GM23338 (cell line): ENCODE data around the gene RCBTB2. TPM values are rescaled to one million over a fixed set of nuclear protein-coding genes. Genes with fewer than 3 reads are reported as not detected.

Source experiments
- ATAC-seq: fragments of 200-7000 bp; cut with Tn5 transposase; 3 replicates; pipeline ENCODE4 v1.9.1; 2020
- DNase-seq: peaks from one replicate; pipeline ENCODE4 v3.0.0-alpha.2; 2015; ENCODE audit warnings: low spot score
- H2AFZ ChIP-seq: fragments of 200-600 bp; sonication (generic); 2 replicates; pipeline ENCODE4 v1.8.0; 2016; ENCODE audit warnings: antibody characterized with exemption, mild to moderate bottlenecking, moderate library complexity
- H3F3A ChIP-seq: fragments of 200-600 bp; sonication (generic); replicated peaks from 2 replicates; pipeline ENCODE4 v1.8.0; 2017; ENCODE audit warnings: antibody characterized with exemption, mixed run types, low read depth
- H3K27ac ChIP-seq: fragments of 200-600 bp; sonication (generic); 2 replicates; pipeline ENCODE4 v1.6.1; 2016; ENCODE audit warnings: low read depth
- H3K27me3 ChIP-seq: fragments of 200-600 bp; sonication (generic); 2 replicates; pipeline ENCODE4 v1.8.0; 2016; ENCODE audit warnings: mild to moderate bottlenecking, mixed run types, moderate library complexity; ENCODE audit not compliant: insufficient read depth
- H3K36me3 ChIP-seq: fragments of 200-600 bp; sonication (generic); 2 replicates; pipeline ENCODE4 v1.8.0; 2016; ENCODE audit warnings: mild to moderate bottlenecking; ENCODE audit not compliant: insufficient read depth
- H3K4me1 ChIP-seq: fragments of 200-600 bp; sonication (generic); 2 replicates; pipeline ENCODE4 v1.8.0; 2016; ENCODE audit warnings: mild to moderate bottlenecking, moderate library complexity; ENCODE audit not compliant: insufficient read depth
- H3K4me2 ChIP-seq: fragments of 200-600 bp; sonication (generic); 2 replicates; pipeline ENCODE4 v1.7.1; 2017; ENCODE audit warnings: mixed run types
- H3K4me3 ChIP-seq: fragments of 200-600 bp; sonication (generic); 2 replicates; pipeline ENCODE4 v1.6.1; 2016; ENCODE audit warnings: mixed run types
- H3K79me2 ChIP-seq: fragments of 200-600 bp; sonication (generic); replicated peaks from 2 replicates; pipeline ENCODE4 v1.8.0; 2017; ENCODE audit warnings: mild to moderate bottlenecking; ENCODE audit not compliant: insufficient read depth
- H3K9me2 ChIP-seq: fragments of 200-600 bp; sonication (generic); 2 replicates; pipeline ENCODE4 v1.8.0; 2017; ENCODE audit not compliant: insufficient read depth
- H4K20me1 ChIP-seq: fragments of 200-600 bp; sonication (generic); replicated peaks from 2 replicates; pipeline ENCODE4 v1.8.0; 2017; ENCODE audit warnings: mild to moderate bottlenecking; ENCODE audit not compliant: insufficient read depth
- H3K27ac Mint-ChIP-seq: 2 replicates; pipeline ENCODE4 v1.8.0; 2020; ENCODE audit warnings: inconsistent platforms, mild to moderate bottlenecking, moderate library complexity, mixed read lengths
- H3K27me3 Mint-ChIP-seq: 3 replicates; pipeline ENCODE4 v1.8.0; 2022; ENCODE audit warnings: low read depth, mild to moderate bottlenecking, moderate library complexity, mixed read lengths, inconsistent platforms; ENCODE audit not compliant: insufficient read depth, poor library complexity
- H3K36me3 Mint-ChIP-seq: 3 replicates; pipeline ENCODE4 v1.8.0; 2021; ENCODE audit warnings: low read depth, mild to moderate bottlenecking, inconsistent platforms, moderate library complexity, mixed read lengths
- H3K4me1 Mint-ChIP-seq: 3 replicates; pipeline ENCODE4 v1.8.0; 2020; ENCODE audit warnings: mild to moderate bottlenecking, inconsistent platforms, mixed read lengths
- H3K4me3 Mint-ChIP-seq: 3 replicates; pipeline ENCODE4 v1.8.0; 2021; ENCODE audit warnings: moderate library complexity, mild to moderate bottlenecking, inconsistent platforms, mixed read lengths
- H3K9me3 Mint-ChIP-seq: 3 replicates; pipeline ENCODE4 v1.8.0; 2020; ENCODE audit warnings: moderate library complexity, mild to moderate bottlenecking, inconsistent platforms, mixed read lengths
- CREB1 ChIP-seq: fragments of 250-450 bp; sonication (Bioruptor Pico); IDR thresholded peaks from 2 replicates; pipeline ENCODE4 v1.5.0; 2020; ENCODE audit warnings: low read depth, mild to moderate bottlenecking, moderate library complexity
- EZH2 ChIP-seq: fragments of 200-600 bp; sonication (generic); IDR thresholded peaks from one replicate; pipeline ENCODE4 v1.8.0; 2017; ENCODE audit warnings: antibody characterized with exemption, mild to moderate bottlenecking, low read depth; ENCODE audit not compliant: unreplicated experiment
- EZH2phosphoT487 ChIP-seq: fragments of 200-600 bp; sonication (generic); IDR thresholded peaks from one replicate; pipeline ENCODE4 v1.8.1; 2018; ENCODE audit warnings: antibody characterized with exemption; ENCODE audit not compliant: unreplicated experiment
- JUNB ChIP-seq: IDR thresholded peaks from one replicate; pipeline ENCODE4 v1.6.1; 2016; ENCODE audit warnings: antibody characterized with exemption; ENCODE audit not compliant: unreplicated experiment
- NANOG ChIP-seq: IDR thresholded peaks from 2 replicates; pipeline ENCODE4 v1.6.1; 2016; ENCODE audit warnings: antibody characterized with exemption, borderline replicate concordance
- POLR2AphosphoS5 ChIP-seq: IDR thresholded peaks from 2 replicates; pipeline ENCODE4 v1.6.1; 2016; ENCODE audit warnings: antibody characterized with exemption, low read depth
- REST ChIP-seq: IDR thresholded peaks from one replicate; pipeline ENCODE4 v1.6.1; 2018; ENCODE audit warnings: antibody characterized with exemption; ENCODE audit not compliant: unreplicated experiment
- STAT1 ChIP-seq: IDR thresholded peaks from one replicate; pipeline ENCODE4 v1.6.1; 2016; ENCODE audit warnings: antibody characterized with exemption; ENCODE audit not compliant: unreplicated experiment
- ZNF114 ChIP-seq: fragments of 250-450 bp; sonication (Bioruptor Pico); IDR thresholded peaks from 2 replicates; pipeline ENCODE4 v1.5.0; 2020; ENCODE audit warnings: mild to moderate bottlenecking, moderate library complexity
- ZNF331 ChIP-seq: fragments of 250-450 bp; sonication (Bioruptor Pico); IDR thresholded peaks from 2 replicates; pipeline ENCODE4 v1.5.0; 2020; ENCODE audit warnings: low read depth, mild to moderate bottlenecking, moderate library complexity
- polyA plus RNA-seq: library from polyadenylated mRNA; unstranded; fragments of >200 nt; fragmentation: Nextera tagmentation; extraction: Ambion mirVana; gene quantifications from 2 replicates; pipeline ENCODE4 v1.2.1, GENCODE V29; 2016
- total RNA-seq: library from RNA; depleted of rRNA; stranded (reverse); fragments of >200 nt; shearing (Covaris generic); gene quantifications from 2 replicates; pipeline ENCODE4 v1.2.3, GENCODE V29; 2014
- TF ChIP-seq, protein P1 (sequence below): IDR thresholded peaks from 2 replicates; pipeline ENCODE4 v1.6.1; 2016; ENCODE audit warnings: antibody characterized with exemption
- TF ChIP-seq, protein P2 (sequence below), 2 experiments: fragments of 200-600 bp in 1 of 2; sonication (generic) in 1 of 2; conservative IDR thresholded peaks; 2 replicates each; pipeline versions ENCODE4 v1.5.1 to v1.6.1; 2016 to 2017; ENCODE audit warnings: antibody characterized with exemption in 2 of 2, low read depth in 2 of 2, mild to moderate bottlenecking in 2 of 2, moderate library complexity in 1 of 2

RCBTB2 gene
- total and polyA plus RNA-seq, 2 experiments from 2014 or later, result 8.1 to 20.8 TPM

DNA sequence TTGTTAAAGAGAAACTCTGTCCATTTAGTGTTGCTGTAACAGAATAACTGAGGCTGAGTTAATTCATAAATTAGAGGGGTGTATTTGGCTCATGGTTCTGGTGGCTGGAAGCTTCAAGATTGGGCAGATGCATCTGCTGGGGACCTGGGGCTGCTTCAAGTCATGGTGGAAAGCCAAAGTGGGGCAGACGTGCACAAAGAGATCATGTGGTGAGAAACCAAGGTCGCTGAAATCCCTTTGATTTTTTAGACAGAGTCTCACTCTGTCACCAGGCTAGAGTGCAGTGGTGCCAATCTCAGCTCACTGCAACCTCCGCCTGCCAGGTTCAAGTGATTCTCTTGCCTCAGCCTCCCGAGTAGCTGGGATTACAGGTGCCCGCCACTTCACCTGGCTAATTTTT is 46.0 kb downstream of the RCBTB2 start (continued):
- no peak for TF ChIP-seq ZNF114 (CRISPR knock-in tag)
- TF ChIP-seq, protein P1, sequence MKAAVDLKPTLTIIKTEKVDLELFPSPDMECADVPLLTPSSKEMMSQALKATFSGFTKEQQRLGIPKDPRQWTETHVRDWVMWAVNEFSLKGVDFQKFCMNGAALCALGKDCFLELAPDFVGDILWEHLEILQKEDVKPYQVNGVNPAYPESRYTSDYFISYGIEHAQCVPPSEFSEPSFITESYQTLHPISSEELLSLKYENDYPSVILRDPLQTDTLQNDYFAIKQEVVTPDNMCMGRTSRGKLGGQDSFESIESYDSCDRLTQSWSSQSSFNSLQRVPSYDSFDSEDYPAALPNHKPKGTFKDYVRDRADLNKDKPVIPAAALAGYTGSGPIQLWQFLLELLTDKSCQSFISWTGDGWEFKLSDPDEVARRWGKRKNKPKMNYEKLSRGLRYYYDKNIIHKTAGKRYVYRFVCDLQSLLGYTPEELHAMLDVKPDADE, result no peak
- no peak for TF ChIP-seq EZH2
- TF ChIP-seq, protein P2, sequence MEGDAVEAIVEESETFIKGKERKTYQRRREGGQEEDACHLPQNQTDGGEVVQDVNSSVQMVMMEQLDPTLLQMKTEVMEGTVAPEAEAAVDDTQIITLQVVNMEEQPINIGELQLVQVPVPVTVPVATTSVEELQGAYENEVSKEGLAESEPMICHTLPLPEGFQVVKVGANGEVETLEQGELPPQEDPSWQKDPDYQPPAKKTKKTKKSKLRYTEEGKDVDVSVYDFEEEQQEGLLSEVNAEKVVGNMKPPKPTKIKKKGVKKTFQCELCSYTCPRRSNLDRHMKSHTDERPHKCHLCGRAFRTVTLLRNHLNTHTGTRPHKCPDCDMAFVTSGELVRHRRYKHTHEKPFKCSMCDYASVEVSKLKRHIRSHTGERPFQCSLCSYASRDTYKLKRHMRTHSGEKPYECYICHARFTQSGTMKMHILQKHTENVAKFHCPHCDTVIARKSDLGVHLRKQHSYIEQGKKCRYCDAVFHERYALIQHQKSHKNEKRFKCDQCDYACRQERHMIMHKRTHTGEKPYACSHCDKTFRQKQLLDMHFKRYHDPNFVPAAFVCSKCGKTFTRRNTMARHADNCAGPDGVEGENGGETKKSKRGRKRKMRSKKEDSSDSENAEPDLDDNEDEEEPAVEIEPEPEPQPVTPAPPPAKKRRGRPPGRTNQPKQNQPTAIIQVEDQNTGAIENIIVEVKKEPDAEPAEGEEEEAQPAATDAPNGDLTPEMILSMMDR (conservative IDR thresholded peaks at IDR 0.05; ENCODE audit: low read depth in 2 of 2), result no peak
- TF ChIP-seq EZH2phosphoT487, result no peak
- TF ChIP-seq ZNF331 (CRISPR knock-in tag), result no peak
- TF ChIP-seq REST, result no peak
- TF ChIP-seq JUNB, result no peak
- TF ChIP-seq STAT1, result no peak
- no peak for TF ChIP-seq CREB1 (CRISPR knock-in tag)

- no peaks in the 10 kb centered on the region for H3K27me3 ChIP-seq
- H3K4me3 ChIP-seq, result no peak overlapping the region
- no peaks in the 10 kb centered on the region for H3K79me2 ChIP-seq
- ATAC-seq (no peak), DNase-seq (no peak)
- H3K4me2 ChIP-seq, result no peak overlapping the region
- H3K4me1 ChIP-seq, result no peaks in the 10 kb centered on the region
- no peaks in the 10 kb centered on the region for H3F3A ChIP-seq
- no peak overlapping the region for H3K27ac ChIP-seq
- H3K9me3 Mint-ChIP-seq, result 0 out of 3 replicates have a peak, but pooled peaks cover 3% of the 10 kb centered on the region
- H3K36me3 Mint-ChIP-seq, result peaks cover 21% of the 10 kb centered on the region
- H3K27me3 Mint-ChIP-seq, result peaks cover 3% of the 10 kb centered on the region
- H3K36me3 ChIP-seq, result no peaks in the 10 kb centered on the region
- H4K20me1 ChIP-seq, result 0 out of 2 replicates have a peak, but pooled peaks cover 6% of the 10 kb centered on the region
- H3K9me2 ChIP-seq, result no peaks in the 10 kb centered on the region
- H2AFZ ChIP-seq, result no peak overlapping the region
- H3K4me3 Mint-ChIP-seq, result no peak overlapping the region
- peaks cover 2% of the 10 kb centered on the region; the same call in 2 of the 3 replicates for H3K4me1 Mint-ChIP-seq
- no peak overlapping the region for H3K27ac Mint-ChIP-seq
- no peak for TF ChIP-seq NANOG
- TF ChIP-seq, protein P2 (conservative IDR thresholded peaks at IDR 0.05; ENCODE audit: low read depth in 2 of 2), result no peak
- TF ChIP-seq, protein P1, result no peak
- no peak for TF ChIP-seq JUNB
- TF ChIP-seq POLR2AphosphoS5, result no peak
- no peak for TF ChIP-seq CREB1 (CRISPR knock-in tag)
Observed at GRCh38 chr13:48486362-48486761, 46.5 kb downstream of the RCBTB2 start.
